Activated T-cell treated with anti-CD3 and anti-CD28 coated beads, Interleukin-2, amount 50 U/mL, for 48 hours (primary cell): Measurements from ENCODE around the gene VAPB.

Experiments used
- DNase-seq, 2 experiments: peaks; one replicate each; pipeline ENCODE4 v3.0.0-alpha.2; 2020

The VAPB gene

DNA sequence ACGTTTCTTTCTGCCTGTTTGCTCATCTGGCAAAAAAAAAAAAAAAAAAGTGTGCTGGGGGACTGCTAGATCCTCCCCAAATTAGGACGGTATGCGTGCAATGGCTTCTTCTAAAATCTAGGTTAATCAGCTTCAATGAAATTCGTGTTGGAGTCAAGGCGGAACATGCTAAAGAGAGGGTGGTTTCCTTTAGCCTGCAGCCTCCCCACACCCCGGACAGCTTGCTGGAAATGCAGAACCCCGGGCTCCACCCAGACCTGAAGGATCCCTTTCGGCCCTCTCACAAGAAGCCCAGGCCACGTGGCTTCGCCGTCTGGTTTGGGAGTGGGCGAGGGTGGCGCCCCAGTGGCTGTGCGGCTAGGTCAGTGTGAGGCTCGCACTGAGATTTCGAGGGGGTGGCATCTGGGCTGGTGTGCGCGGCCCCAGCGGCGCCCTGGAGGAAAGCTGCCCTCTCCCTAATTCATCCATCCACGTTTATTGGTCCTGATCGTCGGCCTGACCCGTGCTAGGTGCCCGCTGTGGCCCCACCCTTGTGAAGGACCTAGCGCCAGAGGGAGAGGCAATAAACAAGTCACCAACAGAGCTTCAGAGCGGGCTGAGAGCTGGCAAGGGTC, 77.2 kb downstream of the VAPB start:
- DNase-seq: no peak

DNA sequence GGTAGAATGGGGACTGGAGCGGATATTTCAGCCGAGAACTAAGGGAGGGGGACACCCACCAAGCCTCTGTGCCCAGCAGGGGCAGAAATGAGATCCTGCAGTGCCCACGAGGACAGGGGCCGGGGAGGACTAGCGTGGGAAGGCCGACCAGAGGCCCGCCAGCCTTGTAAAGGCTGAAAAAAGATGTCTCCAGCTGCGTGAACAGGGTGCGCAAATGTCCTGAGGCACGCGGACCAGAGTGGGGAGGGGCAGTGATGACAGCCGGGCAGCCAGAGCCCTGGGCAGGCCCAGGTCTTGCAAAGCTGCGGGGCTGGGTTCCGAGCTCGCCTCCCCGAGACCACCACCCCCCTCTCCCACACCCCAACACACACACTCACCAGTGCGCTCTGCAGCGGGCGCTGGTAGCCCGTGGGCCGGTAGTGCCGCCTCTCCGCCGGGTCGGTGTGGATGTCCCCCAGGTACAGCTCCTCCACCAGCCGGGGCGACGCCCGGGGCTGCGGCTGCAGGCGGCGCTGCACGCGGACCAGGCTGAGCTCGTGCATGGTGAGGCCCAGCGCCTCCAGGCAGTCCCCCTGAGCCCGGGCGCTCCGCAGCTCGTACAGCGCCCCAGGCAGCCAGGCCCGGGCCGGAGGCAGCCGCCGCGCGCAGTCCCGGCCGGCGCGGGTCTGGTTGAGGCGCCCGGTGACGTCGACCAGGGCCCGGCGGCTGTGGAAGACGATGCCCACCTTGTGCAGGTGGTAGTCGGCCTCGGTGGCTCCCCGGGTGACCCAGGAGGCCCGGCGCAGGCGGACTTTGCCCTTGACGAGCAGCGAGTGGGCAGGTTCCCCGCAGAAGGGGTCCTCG, 77.9 kb downstream of the VAPB start:
- DNase-seq: no peak

GRCh38 chr20:58467572-58468527, 78.8 kb downstream of the VAPB start:
- no peak for DNase-seq

DNA sequence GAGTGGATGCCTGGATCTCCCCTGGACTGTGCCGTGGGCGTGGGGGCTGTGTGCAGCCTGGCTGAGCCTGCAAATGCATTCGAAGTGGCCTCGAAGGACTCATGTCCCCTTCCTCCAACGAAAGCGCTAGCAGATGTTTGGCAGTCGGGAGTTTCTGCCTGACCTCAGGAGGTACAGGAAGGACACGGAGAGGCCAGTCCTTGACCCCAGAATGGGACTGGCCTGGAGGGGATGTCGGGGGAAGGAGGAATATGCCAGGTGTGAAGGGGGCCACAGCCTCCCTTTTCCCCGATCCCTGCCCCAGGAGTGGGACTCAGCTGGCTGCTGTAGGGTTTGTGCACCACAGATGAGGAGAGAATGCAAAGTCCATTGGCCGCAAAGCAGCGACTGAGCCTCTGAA, 80.6 kb downstream of the VAPB start:
- DNase-seq: no peak

GRCh38 chr20:58470336-58471192, 81.5 kb downstream of the VAPB start:
- no peak for DNase-seq

GRCh38 chr20:58471193-58472164, 82.5 kb downstream of the VAPB start:
- DNase-seq: no peak

GRCh38 chr20:58472273-58473018, 83.4 kb downstream of the VAPB start:
- no peak for DNase-seq

DNA sequence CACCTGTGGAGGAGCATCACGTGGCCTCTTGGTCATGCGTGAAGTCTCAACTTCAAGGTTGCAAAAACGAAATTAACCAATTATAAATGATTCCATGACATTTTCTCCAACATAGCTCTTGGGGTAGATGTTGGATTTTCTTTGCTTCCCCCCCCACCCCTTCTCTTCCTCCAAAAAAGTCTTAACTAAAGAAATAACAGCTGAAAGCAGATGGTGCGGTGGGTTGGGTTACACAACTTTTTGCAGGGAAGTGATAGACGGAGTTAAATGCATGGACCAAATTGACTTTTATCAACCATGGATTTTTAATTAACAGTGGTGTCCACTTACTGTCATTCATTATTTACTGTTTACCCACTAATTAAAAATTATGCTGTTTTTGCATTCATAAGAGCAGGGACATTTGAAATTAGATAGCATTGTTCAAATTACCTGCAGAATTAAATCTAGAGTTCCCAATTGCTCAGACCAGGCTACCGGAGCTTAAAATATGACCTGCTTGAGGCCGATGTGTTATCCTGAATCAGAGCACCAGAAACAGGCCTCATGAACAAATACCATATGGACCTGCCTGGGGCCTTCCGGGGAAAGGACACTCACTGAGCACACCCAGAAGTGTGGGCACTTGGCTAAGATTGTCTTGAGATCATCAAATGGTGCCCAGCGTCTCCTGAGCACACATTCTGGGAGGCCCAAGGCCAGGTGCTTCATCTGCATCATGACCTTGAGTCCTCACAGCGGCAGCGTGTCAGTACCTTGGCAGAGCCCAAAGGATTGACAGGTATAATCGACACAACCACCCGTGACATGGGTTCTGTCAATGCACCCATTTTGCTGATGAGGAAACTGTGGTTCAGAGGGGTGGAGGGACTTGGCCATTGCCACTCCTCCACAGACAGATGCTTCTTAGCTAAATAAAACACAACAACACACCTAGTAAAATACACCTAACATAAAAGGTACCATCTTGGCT, 84.7 kb downstream of the VAPB start:
- no peak for DNase-seq

DNA sequence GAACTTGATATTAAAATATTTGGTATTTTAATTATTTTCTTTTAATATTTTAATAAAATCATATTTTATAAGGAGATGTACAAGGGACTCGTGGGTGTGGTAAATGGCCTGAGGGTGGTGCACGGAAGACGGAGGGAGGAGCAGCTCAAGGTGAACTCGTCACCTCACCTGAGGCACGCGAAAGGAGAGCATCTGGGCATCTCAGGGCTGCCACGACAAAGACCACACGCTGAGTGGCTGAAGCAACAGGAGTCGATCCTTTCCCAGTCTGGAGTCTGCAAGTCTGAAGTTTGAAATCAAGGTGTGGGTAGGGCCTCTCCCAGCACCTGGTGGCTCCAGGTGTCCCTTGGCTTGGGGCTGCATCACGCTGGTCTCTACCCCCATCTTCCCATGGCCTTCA, 86.4 kb downstream of the VAPB start:
- DNase-seq: no peak

DNA sequence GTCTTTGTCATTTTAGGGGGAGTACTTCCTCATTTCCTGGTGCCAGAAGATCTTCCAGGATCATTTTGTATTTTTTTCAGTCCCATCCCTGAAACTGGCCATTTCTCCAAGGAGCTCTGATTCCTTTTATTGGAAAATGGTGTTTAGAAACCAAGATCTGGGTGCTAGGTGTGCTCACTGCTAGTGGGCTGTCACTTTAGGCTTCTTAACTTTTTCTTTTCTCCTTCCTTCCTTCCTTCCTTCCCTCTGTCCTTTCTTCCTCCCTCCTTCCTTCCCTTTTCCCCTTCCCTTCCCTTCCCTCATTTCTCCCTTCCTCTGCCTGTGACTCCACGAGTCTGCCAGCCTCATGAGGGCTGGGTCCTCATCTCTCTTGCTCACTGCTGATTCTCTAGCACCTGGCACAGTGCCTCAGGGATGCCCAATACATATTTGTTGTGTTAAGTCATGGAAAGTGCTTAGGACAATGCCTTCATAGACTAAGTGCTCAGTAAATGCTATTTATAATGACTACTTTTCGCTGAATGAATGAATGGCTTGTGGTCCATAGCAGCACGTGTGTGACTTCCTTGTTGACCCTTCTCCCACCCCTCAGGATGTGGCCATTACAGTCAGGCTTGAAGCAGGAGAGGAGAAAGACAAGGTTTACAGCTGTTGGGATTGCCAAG, 89.2 kb downstream of the VAPB start:
- DNase-seq: no peak

DNA sequence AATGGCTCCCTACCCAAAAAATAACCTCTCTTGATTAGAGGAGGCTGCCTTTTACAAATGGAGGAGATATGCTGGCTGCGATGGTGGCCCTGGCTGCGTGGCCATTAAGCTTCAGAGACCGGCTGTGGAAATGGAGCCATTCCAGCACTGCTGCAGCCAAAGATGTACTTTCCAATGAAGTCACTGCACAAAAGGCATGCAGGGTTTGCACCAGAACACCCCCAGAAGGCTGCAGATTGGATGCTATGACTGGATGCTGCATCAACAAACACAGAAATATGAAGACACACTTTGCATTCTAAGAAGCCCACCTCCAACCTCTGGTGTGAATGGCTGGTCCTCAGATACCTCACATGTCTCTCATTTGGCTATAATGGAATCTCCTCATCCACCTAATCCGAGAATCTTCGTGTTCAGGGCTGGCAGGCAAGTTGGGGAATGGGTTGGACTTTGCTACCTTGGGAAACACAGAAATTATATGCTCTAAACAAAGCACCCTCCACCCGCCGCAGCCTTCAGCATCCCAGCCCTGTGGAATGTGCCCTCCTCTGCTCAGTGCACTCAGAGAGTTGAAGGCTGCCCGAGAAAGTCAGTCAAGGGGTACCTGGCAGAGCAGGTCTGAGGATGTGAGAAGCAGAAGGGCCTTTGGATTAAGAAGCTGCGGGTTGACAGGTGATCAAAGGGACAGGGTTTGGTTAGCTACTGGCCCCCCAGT, 90.9 kb downstream of the VAPB start:
- DNase-seq: no peak

GRCh38 chr20:58480551-58481336, 91.7 kb downstream of the VAPB start:
- no peak for DNase-seq

DNA sequence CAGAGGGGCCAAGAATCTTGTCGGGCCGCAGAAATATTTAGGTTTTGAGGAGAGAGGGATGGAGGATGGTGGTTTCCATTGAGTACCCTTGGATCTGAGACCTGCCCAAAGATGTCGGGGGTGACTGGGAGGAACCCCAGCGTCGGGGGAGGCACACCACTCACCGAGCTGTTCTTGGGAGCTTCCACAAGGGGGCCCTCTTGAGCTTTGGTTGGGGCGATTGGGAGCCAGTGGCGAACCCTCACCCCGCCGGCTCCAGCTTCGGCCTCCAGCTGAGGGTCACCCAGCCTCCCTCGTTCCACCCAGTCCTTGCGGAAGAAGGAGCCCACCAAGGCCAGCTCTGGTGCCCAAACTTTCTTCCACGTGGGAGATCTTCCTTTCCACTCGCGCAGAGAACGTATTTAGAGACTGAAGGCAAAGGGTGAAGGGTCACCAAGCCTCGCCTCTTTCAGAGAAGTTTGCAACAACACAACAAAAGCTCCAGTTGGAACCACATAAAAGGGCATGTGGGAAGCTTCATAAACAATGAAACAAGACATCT, 92.5 kb downstream of the VAPB start:
- peak; percentile 74 to 75 for DNase-seq

DNA sequence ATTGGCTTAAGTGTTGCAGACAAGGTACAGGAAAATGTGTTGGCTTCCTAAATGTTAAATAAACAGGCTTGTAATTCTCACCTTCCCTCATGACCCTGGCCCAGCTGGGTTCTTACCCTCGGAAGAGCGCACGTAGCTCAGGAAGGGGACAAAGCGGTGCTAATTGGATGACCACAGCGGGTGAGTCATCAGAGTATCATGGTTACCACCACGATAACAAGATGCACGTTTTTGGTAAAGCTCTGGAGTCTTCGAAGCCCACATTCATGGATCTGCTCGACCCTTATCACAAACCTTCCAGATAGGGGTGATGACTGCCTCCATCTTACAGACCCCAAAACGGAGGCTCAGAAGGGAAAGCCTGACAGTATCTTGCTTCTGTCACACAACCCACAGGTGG, 93.4 kb downstream of the VAPB start:
- no peak for DNase-seq

- no peak for DNase-seq
Measured at GRCh38 chr20:58483051-58483450, 94.0 kb downstream of the VAPB start.

- DNase-seq: no peak
Measured at GRCh38 chr20:58483470-58483869, 94.4 kb downstream of the VAPB start.

- no peak for DNase-seq
Measured at GRCh38 chr20:58485393-58485792, 96.4 kb downstream of the VAPB start.
